Measurements from ENCODE around the gene PLCB1. TPM values are rescaled to one million over a fixed set of nuclear protein-coding genes. Genes with fewer than 3 reads are reported as not detected.
"Not testable (repeated sequence)": the region's sequence is repeated elsewhere in the genome, so short reads cannot be mapped to it uniquely, and the experiment has no call there.

PLCB1 gene
- total RNA-seq, 3 donors from 2014 or later: 12.2 to 106 (median 30.5) TPM

GRCh38 chr20:8589956-8590355 lies 457.9 kb downstream of the PLCB1 start:
- H3K4me3 ChIP-seq: no peak overlapping the region
- no peaks in the 10 kb centered on the region for H3K36me3 ChIP-seq
- intact Hi-C loops (cut with DNase I; ENCODE audit: low total_unique reads): no loop called here
- no peak for DNase-seq (ENCODE audit: low spot score in 2 of 2)
- H3K9me3 ChIP-seq: no peaks in the 10 kb centered on the region
- TF ChIP-seq CTCF (IDR thresholded peaks at IDR 0.05): no peak
- no peak overlapping the region for H3K27ac ChIP-seq
- no peaks in the 10 kb centered on the region for H3K27me3 ChIP-seq
- no peaks in the 10 kb centered on the region for H3K4me1 ChIP-seq

GRCh38 chr20:8600910-8601541 lies 469.0 kb downstream of the PLCB1 start:
- H3K4me1 ChIP-seq; DNase-seq (ENCODE audit: low spot score in 2 of 2); H3K36me3 ChIP-seq; intact Hi-C loops (cut with DNase I; ENCODE audit: low total_unique reads); H3K4me3 ChIP-seq; H3K27ac ChIP-seq; H3K27me3 ChIP-seq; H3K9me3 ChIP-seq: not testable (repeated sequence)

- TF ChIP-seq POLR2A (IDR thresholded peaks at IDR 0.05) (no peak), POLR2AphosphoS5 (IDR thresholded peaks at IDR 0.05) (no peak), CTCF (IDR thresholded peaks at IDR 0.05) (no peak)
- Histone ChIP-seq H3K4me1 (no peaks in the 10 kb centered on the region), H3K36me3 (no peaks in the 10 kb centered on the region), H3K4me3 (no peak overlapping the region), H3K27me3 (no peaks in the 10 kb centered on the region), H3K27ac (no peak overlapping the region), H3K9me3 (no peaks in the 10 kb centered on the region)
- DNase-seq (ENCODE audit: low spot score in 2 of 2): no peak
- intact Hi-C loops (cut with DNase I; ENCODE audit: low total_unique reads): no loop called here
Observed at GRCh38 chr20:8601542-8601912, 469.5 kb downstream of the PLCB1 start.

GRCh38 chr20:8602389-8603116 lies 470.5 kb downstream of the PLCB1 start:
- Histone ChIP-seq H3K4me1 (no peaks in the 10 kb centered on the region), H3K36me3 (no peaks in the 10 kb centered on the region), H3K9me3 (no peaks in the 10 kb centered on the region), H3K27ac (peak overlapping the region; percentile 14 to 27), H3K4me3 (peak overlapping the region in 2 of 3 donors; percentile 1 to 2), H3K27me3 (no peaks in the 10 kb centered on the region)
- intact Hi-C loops (cut with DNase I; ENCODE audit: low total_unique reads): no loop called here
- TF ChIP-seq POLR2AphosphoS5 (IDR thresholded peaks at IDR 0.05): no peak
- no peak for TF ChIP-seq POLR2A (IDR thresholded peaks at IDR 0.05)
- TF ChIP-seq CTCF (IDR thresholded peaks at IDR 0.05): no peak
- DNase-seq (ENCODE audit: low spot score in 2 of 2): no peak

- Histone ChIP-seq H3K9me3 (no peaks in the 10 kb centered on the region), H3K4me1 (no peaks in the 10 kb centered on the region), H3K4me3 (no peak overlapping the region), H3K36me3 (no peaks in the 10 kb centered on the region), H3K27ac (no peak overlapping the region), H3K27me3 (no peaks in the 10 kb centered on the region)
- intact Hi-C loops (cut with DNase I; ENCODE audit: low total_unique reads): no loop called here
- no peak for TF ChIP-seq POLR2A (IDR thresholded peaks at IDR 0.05)
- TF ChIP-seq CTCF (IDR thresholded peaks at IDR 0.05): no peak
- no peak for TF ChIP-seq POLR2AphosphoS5 (IDR thresholded peaks at IDR 0.05)
- no peak for DNase-seq (ENCODE audit: low spot score in 2 of 2)
Observed at GRCh38 chr20:8608470-8608869, 476.4 kb downstream of the PLCB1 start.

Measured in breast epithelium (tissue), 4 donors.